KMS-11 (cell line): ENCODE measurements around the gene SGSM1.

ENCODE experiments used
- H2AFZ ChIP-seq: fragments of 200-600 bp; sonication (generic); 2 replicates; pipeline ENCODE4 v1.6.1; 2016; ENCODE audit warnings: antibody characterized with exemption, mixed run types, low read depth
- H3K27ac ChIP-seq: fragments of 200-600 bp; sonication (generic); 2 replicates; pipeline ENCODE4 v1.6.1; 2016; ENCODE audit warnings: mild to moderate bottlenecking, mixed run types
- H3K27me3 ChIP-seq: fragments of 200-600 bp; sonication (generic); 2 replicates; pipeline ENCODE4 v1.6.1; 2017; ENCODE audit warnings: mild to moderate bottlenecking, low read depth, mixed run types, moderate library complexity; ENCODE audit not compliant: insufficient read depth
- H3K36me3 ChIP-seq: fragments of 200-600 bp; sonication (generic); 2 replicates; pipeline ENCODE4 v1.6.1; 2017; ENCODE audit warnings: mild to moderate bottlenecking, mixed run types; ENCODE audit not compliant: insufficient read depth
- H3K4me1 ChIP-seq: fragments of 200-600 bp; sonication (generic); 2 replicates; pipeline ENCODE4 v1.6.1; 2016; ENCODE audit warnings: mild to moderate bottlenecking, low read depth, mixed run types; ENCODE audit not compliant: poor library complexity, severe bottlenecking
- H3K4me2 ChIP-seq: fragments of 200-600 bp; sonication (generic); 2 replicates; pipeline ENCODE4 v1.7.0; 2016; ENCODE audit warnings: mild to moderate bottlenecking, mixed run types
- H3K4me3 ChIP-seq: fragments of 200-600 bp; sonication (generic); IDR thresholded peaks from 2 replicates; pipeline ENCODE4 v1.6.1; 2017; ENCODE audit warnings: low read depth, low read length, mixed read lengths; ENCODE audit not compliant: insufficient read depth
- H3K79me2 ChIP-seq: fragments of 200-600 bp; sonication (generic); 2 replicates; pipeline ENCODE4 v1.6.1; 2016; ENCODE audit warnings: low read depth, mixed run types; ENCODE audit not compliant: insufficient read depth
- H3K9ac ChIP-seq: fragments of 200-600 bp; sonication (generic); 2 replicates; pipeline ENCODE4 v1.6.1; 2016; ENCODE audit warnings: mild to moderate bottlenecking, mixed run types
- H4K20me1 ChIP-seq: fragments of 200-600 bp; sonication (generic); 2 replicates; pipeline ENCODE4 v1.6.1; 2016; ENCODE audit warnings: mild to moderate bottlenecking, mixed run types; ENCODE audit not compliant: insufficient read depth
- CTCF ChIP-seq: fragments of 200-600 bp; sonication (generic); conservative IDR thresholded peaks from 2 replicates; pipeline ENCODE4 v1.6.1; 2017; ENCODE audit warnings: low read depth, mild to moderate bottlenecking, antibody characterized with exemption, low read length, moderate library complexity, mixed read lengths

Gene SGSM1

GRCh38 chr22:24803064-24803542 lies 2.9 kb upstream of the SGSM1 start:
- Histone ChIP-seq H3K4me2 (peak overlapping the region; percentile 58; the same call in 1 of the 2 replicates), H3K27ac (no peak overlapping the region), H3K27me3 (no peaks in the 10 kb centered on the region), H3K4me3 (no peak overlapping the region), H3K9ac (no peak overlapping the region), H3K36me3 (no peaks in the 10 kb centered on the region), H2AFZ (no peak overlapping the region), H4K20me1 (no peaks in the 10 kb centered on the region), H3K4me1 (peaks cover 20% of the 10 kb centered on the region), H3K79me2 (no peaks in the 10 kb centered on the region)
- TF ChIP-seq CTCF: peak; percentile 97

- Histone ChIP-seq H4K20me1 (no peaks in the 10 kb centered on the region), H3K27ac (no peak overlapping the region), H3K27me3 (no peaks in the 10 kb centered on the region), H3K4me1 (peaks cover 14% of the 10 kb centered on the region), H3K36me3 (no peaks in the 10 kb centered on the region), H3K9ac (no peak overlapping the region), H3K4me2 (no peak overlapping the region), H3K79me2 (no peaks in the 10 kb centered on the region), H2AFZ (peak overlapping the region; percentile 14; the same call in 1 of the 2 replicates), H3K4me3 (no peak overlapping the region)
- no peak for TF ChIP-seq CTCF
Measured at GRCh38 chr22:24806663-24807001, 621 bp downstream of the SGSM1 start.

- Histone ChIP-seq H2AFZ (no peak overlapping the region), H3K4me3 (no peak overlapping the region)
Measured at GRCh38 chr22:24807284-24807950, 1.4 kb downstream of the SGSM1 start.

GRCh38 chr22:24809331-24809730 lies 3.3 kb downstream of the SGSM1 start:
- no peaks in the 10 kb centered on the region for H4K20me1 ChIP-seq
- TF ChIP-seq CTCF: no peak

More at GRCh38 chr22:24807284-24807950, 1.4 kb downstream of the SGSM1 start:
- H4K20me1 ChIP-seq: no peaks in the 10 kb centered on the region
- H3K36me3 ChIP-seq: no peaks in the 10 kb centered on the region
- no peak for TF ChIP-seq CTCF
- H3K27ac ChIP-seq: no peak overlapping the region
- peaks cover 6% of the 10 kb centered on the region for H3K4me1 ChIP-seq
- H3K79me2 ChIP-seq: no peaks in the 10 kb centered on the region
- H3K27me3 ChIP-seq: no peaks in the 10 kb centered on the region; the same call in 1 of the 2 replicates
- no peak overlapping the region for H3K4me2 ChIP-seq
- no peak overlapping the region for H3K9ac ChIP-seq

More at GRCh38 chr22:24809331-24809730, 3.3 kb downstream of the SGSM1 start:
- no peaks in the 10 kb centered on the region for H3K4me1 ChIP-seq
- H3K4me2 ChIP-seq: no peak overlapping the region
- no peak overlapping the region for H3K9ac ChIP-seq
- H3K27ac ChIP-seq: no peak overlapping the region
- H3K79me2 ChIP-seq: no peaks in the 10 kb centered on the region
- H3K36me3 ChIP-seq: no peaks in the 10 kb centered on the region
- no peak overlapping the region for H3K4me3 ChIP-seq
- no peak overlapping the region for H2AFZ ChIP-seq
- no peaks in the 10 kb centered on the region; the same call in 1 of the 2 replicates for H3K27me3 ChIP-seq
